GM15510 (cell line): ENCODE data around the gene TMEM59.

Experiments used
- POLR2A ChIP-seq: IDR thresholded peaks from 3 replicates; pipeline ENCODE4 v1.6.1; 2011; ENCODE audit warnings: borderline replicate concordance; ENCODE audit not compliant: insufficient read length; ENCODE audit errors: extremely low read depth

Gene TMEM59

GRCh38 chr1:54006508-54006907, 46.5 kb downstream of the TMEM59 start:
- no peak for TF ChIP-seq POLR2A

DNA sequence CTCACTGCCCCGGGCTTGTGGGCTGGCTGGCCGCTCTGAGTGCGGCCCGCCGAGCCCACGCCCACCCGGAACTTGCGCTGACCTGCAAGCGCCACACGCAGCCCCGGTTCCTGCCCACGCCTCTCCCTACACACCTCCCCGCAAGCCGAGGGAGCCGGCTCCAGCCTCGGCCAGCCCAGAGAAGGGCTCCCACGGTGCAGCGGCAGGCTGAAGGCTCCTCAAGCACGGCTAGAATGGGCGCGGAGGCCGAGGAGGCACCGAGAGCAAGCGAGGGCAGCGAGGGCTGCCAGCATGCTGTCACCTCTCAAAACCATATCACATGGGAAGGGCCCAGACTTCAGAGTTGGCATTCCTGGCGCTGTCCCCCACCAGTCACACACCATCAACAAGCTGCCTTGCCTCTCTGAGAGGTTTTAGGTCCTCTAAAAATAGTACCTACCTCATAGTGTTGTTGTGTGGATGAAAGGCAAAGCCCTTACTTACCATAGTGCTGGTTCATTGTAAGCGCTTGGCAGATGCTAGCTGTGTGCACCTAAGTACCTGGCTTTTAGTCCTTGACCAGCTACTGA, 48.4 kb downstream of the TMEM59 start:
- no peak for TF ChIP-seq POLR2A

GRCh38 chr1:54003249-54003646, 49.8 kb downstream of the TMEM59 start:
- no peak for TF ChIP-seq POLR2A

DNA sequence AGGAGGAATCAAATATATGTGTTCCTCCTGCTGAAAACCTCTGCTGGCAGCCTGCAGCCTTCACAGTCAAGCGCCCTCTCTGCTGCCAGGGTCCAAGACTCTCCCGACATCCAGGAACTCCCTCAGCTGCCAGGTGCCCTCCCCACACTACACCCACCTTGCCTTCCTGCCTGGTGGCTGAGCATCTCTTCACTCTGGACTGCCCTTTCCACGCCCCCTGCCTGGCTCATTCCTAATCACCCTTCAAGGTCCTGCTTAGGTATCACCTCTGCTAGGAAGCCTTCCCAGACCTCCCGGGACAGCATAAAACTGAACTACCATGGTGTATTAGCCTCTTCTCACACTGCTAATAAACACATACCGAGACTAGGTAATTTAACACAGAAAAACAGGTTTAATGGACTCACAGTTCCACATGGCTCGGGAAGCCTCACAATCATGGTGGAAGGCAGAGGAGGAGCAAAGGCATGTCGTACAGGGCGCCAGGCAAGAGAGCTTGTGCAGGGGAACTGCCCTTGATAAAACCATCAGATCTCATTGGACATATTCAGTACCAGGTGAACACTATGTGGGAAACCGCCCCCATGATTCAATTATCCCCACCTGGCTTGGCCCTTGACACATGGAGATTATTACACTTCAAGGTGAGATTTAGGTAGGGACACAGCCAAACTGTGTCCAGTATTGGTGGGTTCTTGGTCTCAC, 50.3 kb downstream of the TMEM59 start:
- no peak for TF ChIP-seq POLR2A

DNA sequence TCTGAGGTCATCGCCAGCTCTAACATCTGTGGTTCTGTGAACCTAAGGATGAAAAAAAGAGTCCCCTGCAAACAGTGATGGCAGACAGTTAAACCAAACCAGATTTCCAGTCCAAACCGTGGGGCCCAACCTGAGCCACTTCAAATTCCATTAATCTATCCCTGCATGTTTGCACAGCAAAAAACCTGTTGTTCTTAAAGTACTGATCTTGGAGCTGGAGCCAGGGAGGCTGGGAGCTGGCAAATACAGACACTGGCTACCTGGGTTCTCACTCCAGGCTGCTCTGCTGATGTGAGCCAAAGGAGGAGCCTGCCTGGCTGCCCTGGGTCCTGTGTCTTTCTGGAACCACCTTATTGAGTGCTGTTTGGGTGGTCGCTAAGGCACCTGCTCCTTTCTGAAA, 51.4 kb downstream of the TMEM59 start:
- no peak for TF ChIP-seq POLR2A

DNA sequence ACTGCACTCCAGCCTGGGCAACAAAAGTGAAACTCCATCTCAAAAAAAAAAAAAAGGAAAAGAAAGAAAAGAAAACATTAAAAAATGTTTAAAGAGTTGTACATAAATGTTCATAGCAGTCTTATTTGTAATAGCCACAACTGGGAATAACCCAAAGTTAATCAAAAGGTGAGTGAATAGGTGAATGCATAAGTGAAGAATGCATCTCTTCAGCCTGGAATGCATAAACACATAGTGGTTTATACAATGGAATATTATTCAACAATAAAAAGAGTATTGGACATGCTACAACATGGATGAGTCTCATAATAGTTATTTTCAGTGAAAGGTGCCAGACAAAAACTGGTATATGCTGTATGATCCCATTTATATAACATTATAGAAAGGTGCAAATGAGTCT, 53.1 kb downstream of the TMEM59 start:
- no peak for TF ChIP-seq POLR2A

GRCh38 chr1:53998223-53998622, 54.8 kb downstream of the TMEM59 start:
- no peak for TF ChIP-seq POLR2A

GRCh38 chr1:53995683-53996082, 57.3 kb downstream of the TMEM59 start:
- TF ChIP-seq POLR2A = no peak

- TF ChIP-seq POLR2A = no peak
Measured at GRCh38 chr1:53992085-53992874, 60.7 kb downstream of the TMEM59 start.

DNA sequence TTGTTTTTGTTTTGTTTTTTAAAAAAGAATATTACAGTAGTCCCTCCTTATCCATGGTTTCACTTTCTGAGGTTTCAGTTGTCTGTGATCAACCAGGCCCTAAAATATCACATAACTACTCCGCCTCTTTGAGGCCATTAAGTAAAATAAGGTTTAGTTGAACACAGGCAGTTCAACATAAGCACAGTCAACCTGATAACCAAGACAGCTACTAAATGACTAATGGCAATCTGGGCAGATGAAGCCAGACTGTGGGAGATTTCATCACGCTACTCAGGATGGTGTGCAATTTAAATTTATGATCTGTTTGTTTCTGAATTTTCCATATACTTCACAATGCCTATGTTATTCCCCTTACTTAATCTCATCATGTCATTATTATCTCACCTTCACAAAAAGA, 65.1 kb downstream of the TMEM59 start:
- no peak for TF ChIP-seq POLR2A

- TF ChIP-seq POLR2A = no peak
Measured at GRCh38 chr1:53986458-53986857, 66.5 kb downstream of the TMEM59 start.

- no peak for TF ChIP-seq POLR2A
Measured at GRCh38 chr1:53984726-53985125, 68.3 kb downstream of the TMEM59 start.

- no peak for TF ChIP-seq POLR2A
Measured at GRCh38 chr1:53982763-53983104, 70.3 kb downstream of the TMEM59 start.

GRCh38 chr1:53982034-53982762, 70.8 kb downstream of the TMEM59 start:
- no peak for TF ChIP-seq POLR2A

DNA sequence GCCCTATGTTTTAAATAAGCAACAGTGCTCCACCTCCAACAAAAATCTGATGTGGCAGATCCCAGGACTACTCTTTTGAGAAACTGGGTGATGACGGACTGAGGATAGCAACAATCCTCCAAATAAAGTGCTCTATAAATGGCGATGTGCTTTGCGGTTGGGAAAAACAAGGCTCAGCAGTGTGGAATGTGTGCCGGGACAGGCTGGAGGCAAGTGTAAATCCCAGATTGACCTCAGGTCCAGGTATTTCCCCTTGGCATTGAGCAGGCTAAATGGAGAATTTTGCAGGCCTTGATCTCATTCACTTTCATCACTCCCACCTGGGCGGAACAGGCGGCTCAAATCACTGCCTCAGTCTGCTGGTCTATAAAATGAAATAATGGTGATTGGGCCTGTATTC, 71.8 kb downstream of the TMEM59 start:
- no peak for TF ChIP-seq POLR2A
